H1 (cell line): ENCODE data around the gene C4B.
"Not testable (repeated sequence)": the region's sequence is repeated elsewhere in the genome, so short reads cannot be mapped to it uniquely, and the experiment has no call there.

Source experiments
- CTCF ChIP-seq, 3 experiments: IDR thresholded peaks; 1 replicate in 2 of 3; 2 replicates in 1 of 3; pipeline versions ENCODE4 v1.5.1 to v1.6.1; 2011; ENCODE audit warnings: low read length in 3 of 3, mild to moderate bottlenecking in 3 of 3, inconsistent platforms in 2 of 3, low read depth in 1 of 3, moderate library complexity in 1 of 3; ENCODE audit not compliant: insufficient read depth in 1 of 3; ENCODE audit errors: control extremely low read depth in 1 of 3
- EP300 ChIP-seq, 2 experiments: IDR thresholded peaks; 1 replicate in 1 of 2; 2 replicates in 1 of 2; pipeline ENCODE4 v1.6.1; 2011 to 2012; ENCODE audit warnings: low read depth in 2 of 2, low read length in 2 of 2, mild to moderate bottlenecking in 2 of 2, borderline replicate concordance in 1 of 2, inconsistent platforms in 1 of 2, moderate library complexity in 1 of 2
- HDAC2 ChIP-seq, 2 experiments: fragments of 300-600 bp in 1 of 2; sonication (generic) in 1 of 2; IDR thresholded peaks; 2 replicates each; pipeline ENCODE4 v1.6.1; 2011 to 2012; ENCODE audit warnings: low read depth in 2 of 2, low read length in 2 of 2, mild to moderate bottlenecking in 2 of 2, moderate library complexity in 2 of 2, borderline replicate concordance in 1 of 2, inconsistent platforms in 1 of 2
- POLR2AphosphoS5 ChIP-seq: IDR thresholded peaks from 2 replicates; pipeline ENCODE4 v1.6.1; 2011; ENCODE audit warnings: low read depth, low read length
- RNF2 ChIP-seq: fragments of 200-900, 300-1000 bp; sonication (generic); IDR thresholded peaks from 2 replicates; pipeline ENCODE4 v1.7.1; 2016; ENCODE audit warnings: borderline replicate concordance, low read depth, mild to moderate bottlenecking, antibody characterized with exemption, low read length; ENCODE audit not compliant: poor library complexity, severe bottlenecking; ENCODE audit errors: missing control alignments
- RXRA ChIP-seq: IDR thresholded peaks from 2 replicates; pipeline ENCODE4 v1.6.1; 2011; ENCODE audit warnings: low read depth, mild to moderate bottlenecking, low read length, moderate library complexity; ENCODE audit not compliant: insufficient read depth
- SIN3A ChIP-seq, 2 experiments: IDR thresholded peaks in 1 of 2; conservative IDR thresholded peaks in 1 of 2; 2 replicates each; pipeline ENCODE4 v1.6.1; 2011 to 2012; ENCODE audit warnings: low read length in 2 of 2, improper control_type of control experiment in 1 of 2, low read depth in 1 of 2, mild to moderate bottlenecking in 1 of 2
- SP2 ChIP-seq: IDR thresholded peaks from 2 replicates; pipeline ENCODE4 v1.6.1; 2012; ENCODE audit warnings: mild to moderate bottlenecking, low read length, inconsistent platforms
- SUZ12 ChIP-seq: fragments of 200-600 bp; sonication (generic); IDR thresholded peaks from 2 replicates; pipeline ENCODE4 v1.6.1; 2012; ENCODE audit warnings: mild to moderate bottlenecking, inconsistent platforms, low read length, moderate library complexity, mixed read lengths
- ZNF274 ChIP-seq: IDR thresholded peaks from 2 replicates; pipeline ENCODE4 v1.7.0; 2012; ENCODE audit warnings: low read length, borderline replicate concordance; ENCODE audit errors: extremely low read depth

- not testable (repeated sequence) for TF ChIP-seq HDAC2 (IDR thresholded peaks at IDR 0.05; ENCODE audit: borderline replicate concordance in 1 of 2, low read depth in 2 of 2, low read length in 2 of 2); SIN3A (conservative IDR thresholded peaks at IDR 0.05 in 1 of 2, IDR thresholded peaks at IDR 0.05 in 1 of 2; ENCODE audit: low read depth in 1 of 2, low read length in 2 of 2); SP2; EP300 (IDR thresholded peaks at IDR 0.05; ENCODE audit: borderline replicate concordance in 1 of 2, low read depth in 2 of 2, low read length in 2 of 2); CTCF (IDR thresholded peaks at IDR 0.05; ENCODE audit: control extremely low read depth in 1 of 3, insufficient read depth in 1 of 3, low read depth in 1 of 3, low read length in 3 of 3); SUZ12; RXRA; RNF2; ZNF274; POLR2AphosphoS5
Observed at GRCh38 chr6:32012941-32013617, 1.5 kb upstream of the C4B start.
